Coronary artery (tissue), 2 donors: ENCODE data around the gene JHY.
A peak's percentile ranks its signal among the peaks of the same experiment; 100 is the strongest.

Experiments used
- DNase-seq: peaks from one replicate; pipeline ENCODE4 v3.0.0-alpha.2; 2017; ENCODE audit warnings: low spot score
- H3K27ac ChIP-seq, 2 donors: fragments of 200-600 bp; sonication (generic); one replicate each; pipeline ENCODE4 v1.5.1; 2016 to 2019
- H3K4me3 ChIP-seq: fragments of 200-600 bp; sonication (generic); 2 replicates; pipeline ENCODE4 v1.5.1; 2016; ENCODE audit warnings: mild to moderate bottlenecking, moderate library complexity
- CTCF ChIP-seq: fragments of 200-600 bp; sonication (generic); IDR thresholded peaks from one replicate; pipeline ENCODE4 v1.5.1; 2019; ENCODE audit warnings: antibody characterized with exemption

The JHY gene

DNA sequence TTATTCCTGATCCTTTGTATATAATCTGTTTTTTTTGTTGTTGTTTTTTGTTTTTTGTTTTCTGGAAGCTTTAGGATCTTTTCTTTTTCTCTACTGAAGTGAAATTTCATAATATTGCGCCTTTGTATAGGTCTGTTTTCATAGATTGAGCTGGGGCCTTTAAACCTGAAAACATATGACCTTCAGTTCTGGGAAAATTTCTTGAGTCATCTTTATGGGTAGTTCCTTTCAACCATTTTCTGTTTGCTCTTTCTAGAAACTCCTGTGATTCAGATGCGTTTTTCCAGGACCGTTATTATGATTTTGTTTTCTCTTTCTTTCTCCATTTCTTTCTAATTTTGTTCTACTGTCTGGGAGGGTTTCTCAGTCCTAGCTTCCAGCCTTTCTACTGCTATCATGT, 55.4 kb downstream of the JHY start:
- no peak for TF ChIP-seq CTCF
- Histone ChIP-seq H3K27ac (no peak overlapping the region), H3K4me3 (no peak overlapping the region)
- DNase-seq, result no peak

DNA sequence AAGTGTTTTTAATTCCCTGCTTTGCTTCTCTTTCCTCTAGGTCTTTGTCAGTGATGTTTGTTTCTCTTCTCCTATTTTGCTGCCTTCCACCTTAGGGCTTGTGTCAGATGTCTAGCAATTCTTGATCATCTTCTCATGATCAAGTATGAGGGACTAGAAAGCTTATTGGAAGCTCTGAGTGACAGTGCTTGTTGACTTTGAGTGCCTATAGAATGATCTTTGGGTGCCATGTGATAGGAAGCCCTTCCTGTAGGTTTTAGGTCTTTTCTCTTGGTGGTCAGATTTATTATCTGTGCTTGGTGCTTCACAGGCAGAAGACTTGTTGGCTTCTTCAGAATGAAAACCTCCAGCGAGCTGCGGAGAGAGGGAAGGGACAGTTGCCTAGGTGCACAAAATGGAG, 56.0 kb downstream of the JHY start:
- Histone ChIP-seq H3K4me3 (no peak overlapping the region), H3K27ac (no peak overlapping the region)
- no peak for TF ChIP-seq CTCF
- no peak for DNase-seq

DNA sequence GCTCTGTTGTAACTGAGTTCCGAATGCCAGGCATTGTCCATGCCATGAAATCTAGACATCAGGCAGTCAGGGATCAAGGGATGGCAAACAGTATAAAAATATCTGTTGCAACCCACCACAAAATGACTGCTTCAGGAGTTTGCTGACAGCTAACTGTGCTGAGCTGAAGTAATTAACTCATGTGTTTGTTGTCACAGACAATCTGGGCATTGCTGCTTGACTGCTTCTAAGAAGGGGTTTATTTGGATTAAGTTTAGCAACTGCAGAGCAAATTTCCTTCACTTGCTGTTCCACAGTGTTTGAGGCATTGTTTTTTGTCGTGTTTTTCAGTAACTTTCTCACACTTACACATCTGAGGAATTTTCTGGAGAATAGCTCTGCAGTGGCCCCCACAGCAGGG, 68.7 kb downstream of the JHY start:
- Histone ChIP-seq H3K27ac (no peak overlapping the region), H3K4me3 (no peak overlapping the region)
- no peak for DNase-seq
- TF ChIP-seq CTCF, result no peak

GRCh38 chr11:122954455-122954854, 71.9 kb downstream of the JHY start:
- no peak for TF ChIP-seq CTCF
- Histone ChIP-seq H3K4me3 (no peak overlapping the region), H3K27ac (no peak overlapping the region)
- DNase-seq, result no peak

DNA sequence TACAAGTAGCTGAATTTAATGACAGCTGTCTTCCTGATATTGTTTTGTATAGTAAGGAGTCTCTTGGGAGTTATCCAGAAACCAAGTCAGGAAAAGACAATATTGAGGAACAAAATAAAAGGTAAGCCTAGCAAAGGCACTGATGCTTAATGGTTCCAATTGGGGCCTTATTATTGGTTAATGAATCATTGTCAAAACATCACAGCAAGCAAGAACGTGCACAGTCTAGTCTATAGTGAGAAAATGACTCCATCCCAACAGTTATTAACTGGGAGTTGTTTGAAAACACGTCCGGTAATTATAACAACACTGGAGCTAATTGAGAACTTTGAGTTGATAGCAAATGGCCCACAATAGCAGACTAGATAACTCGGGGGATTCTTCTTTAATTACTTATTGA, 81.4 kb downstream of the JHY start:
- no peak for DNase-seq
- no peak for TF ChIP-seq CTCF
- H3K4me3 ChIP-seq, result no peak overlapping the region

DNA sequence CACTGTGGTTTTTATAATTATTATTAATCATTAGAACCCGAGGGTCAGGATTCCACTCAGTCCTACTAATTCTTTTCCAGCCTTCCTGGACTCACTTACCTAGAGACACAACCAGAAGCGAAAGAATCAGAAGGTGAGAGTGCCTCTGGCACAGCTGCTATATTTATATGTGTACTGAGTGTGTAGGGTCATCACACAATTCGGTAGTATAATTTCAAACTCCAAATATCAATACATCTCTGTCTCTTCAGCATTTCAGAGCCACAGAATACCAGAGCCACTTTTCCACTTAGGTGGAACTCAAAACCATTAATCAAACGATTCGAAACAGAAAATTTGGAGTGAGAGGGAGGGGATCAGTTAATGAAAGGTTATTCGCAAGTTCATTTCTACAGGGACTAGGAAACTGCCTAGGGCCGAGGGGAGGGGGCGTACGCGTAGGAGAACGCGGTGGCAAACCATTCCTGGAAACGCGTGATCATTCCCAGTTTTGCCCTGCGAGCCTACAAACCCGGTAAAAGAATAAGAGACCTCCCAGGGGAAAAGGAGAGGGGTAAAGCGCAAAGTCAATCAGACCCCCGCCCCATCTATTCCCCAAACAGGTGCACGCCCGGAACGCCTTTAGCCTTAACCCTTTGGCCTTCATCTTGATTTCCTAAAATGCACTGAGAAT, 93.6 kb downstream of the JHY start:
- H3K4me3 ChIP-seq, result peak overlapping the region; percentile 55
- no peak for TF ChIP-seq CTCF
- DNase-seq, result no peak
- H3K27ac ChIP-seq, result no peak overlapping the region

More for the DNA sequence above, 81.4 kb downstream of the JHY start:
- H3K27ac ChIP-seq, result no peak overlapping the region

DNA sequence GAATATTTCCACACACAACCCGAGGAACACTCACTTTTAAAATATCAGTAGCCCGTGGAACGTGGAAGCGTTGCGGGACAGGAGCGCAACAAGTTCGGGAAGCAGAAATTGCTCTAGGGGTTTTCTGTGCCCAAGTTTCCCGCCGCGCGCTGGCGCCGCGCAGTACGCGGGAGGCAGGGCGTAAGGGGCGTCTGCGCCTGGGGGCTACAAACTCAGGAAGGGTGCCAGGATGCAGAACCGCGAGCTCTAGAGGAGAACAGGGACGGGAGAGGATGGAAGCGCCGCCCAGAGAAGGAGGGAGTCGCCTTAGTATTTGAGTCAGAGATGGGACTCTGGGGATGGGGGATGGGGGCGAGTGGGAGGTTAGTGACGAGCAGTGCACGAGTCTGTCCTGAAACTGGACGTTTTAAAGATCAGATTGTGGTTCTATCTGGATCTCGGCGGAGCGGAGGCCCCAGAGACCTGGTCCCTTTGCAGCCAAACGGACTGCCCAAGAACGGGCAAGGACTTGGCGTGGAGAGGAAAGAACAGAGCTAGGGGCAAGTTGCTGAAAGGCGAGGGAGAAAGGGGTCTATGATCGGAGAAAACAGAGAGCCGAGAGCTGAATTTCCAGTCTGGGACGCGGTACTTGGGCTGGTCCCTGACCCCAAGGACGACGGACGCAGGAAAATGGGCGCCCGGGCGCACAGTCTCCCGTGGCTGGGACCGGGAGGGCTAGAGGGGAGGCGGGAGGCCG, 94.3 kb downstream of the JHY start:
- DNase-seq, result no peak
- Histone ChIP-seq H3K27ac (no peak overlapping the region), H3K4me3 (peak overlapping the region; percentile 55)
- no peak for TF ChIP-seq CTCF
